ENCODE results near the gene EPHA7.

- no peak for TF ChIP-seq SIN3A (IDR thresholded peaks at IDR 0.05; ENCODE audit: borderline replicate concordance, low read depth, low read length)
- no peak for TF ChIP-seq CTCF (IDR thresholded peaks at IDR 0.05)
- TF ChIP-seq, protein P1, sequence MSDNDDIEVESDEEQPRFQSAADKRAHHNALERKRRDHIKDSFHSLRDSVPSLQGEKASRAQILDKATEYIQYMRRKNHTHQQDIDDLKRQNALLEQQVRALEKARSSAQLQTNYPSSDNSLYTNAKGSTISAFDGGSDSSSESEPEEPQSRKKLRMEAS (IDR thresholded peaks at IDR 0.05; ENCODE audit: low read depth): no peak
- TF ChIP-seq GABPA (IDR thresholded peaks at IDR 0.05; ENCODE audit: low read depth): no peak
- no peak for TF ChIP-seq MEF2A (IDR thresholded peaks at IDR 0.05; ENCODE audit: borderline replicate concordance, low read depth)
- TF ChIP-seq, protein P2, sequence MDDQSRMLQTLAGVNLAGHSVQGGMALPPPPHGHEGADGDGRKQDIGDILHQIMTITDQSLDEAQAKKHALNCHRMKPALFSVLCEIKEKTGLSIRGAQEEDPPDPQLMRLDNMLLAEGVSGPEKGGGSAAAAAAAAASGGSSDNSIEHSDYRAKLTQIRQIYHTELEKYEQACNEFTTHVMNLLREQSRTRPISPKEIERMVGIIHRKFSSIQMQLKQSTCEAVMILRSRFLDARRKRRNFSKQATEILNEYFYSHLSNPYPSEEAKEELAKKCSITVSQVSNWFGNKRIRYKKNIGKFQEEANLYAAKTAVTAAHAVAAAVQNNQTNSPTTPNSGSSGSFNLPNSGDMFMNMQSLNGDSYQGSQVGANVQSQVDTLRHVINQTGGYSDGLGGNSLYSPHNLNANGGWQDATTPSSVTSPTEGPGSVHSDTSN (IDR thresholded peaks at IDR 0.05): no peak
- TF ChIP-seq MXI1 (IDR thresholded peaks at IDR 0.05; ENCODE audit: low read depth, low read length): no peak
- TF ChIP-seq REST (IDR thresholded peaks at IDR 0.05; ENCODE audit: low read depth, low read length): no peak
- no peak for TF ChIP-seq EP300 (IDR thresholded peaks at IDR 0.05; ENCODE audit: borderline replicate concordance in 1 of 2, low read depth in 1 of 2, low read length in 1 of 2)
- no peak for TF ChIP-seq RAD21 (IDR thresholded peaks at IDR 0.05; ENCODE audit: low read length)
- no peak for TF ChIP-seq ELF1 (IDR thresholded peaks at IDR 0.05)
- TF ChIP-seq POLR2AphosphoS5 (IDR thresholded peaks at IDR 0.05; ENCODE audit: low read depth, low read length): no peak
- TF ChIP-seq FOXM1 (IDR thresholded peaks at IDR 0.05; ENCODE audit: low read depth): no peak
Observed at GRCh38 chr6:93323630-93324029, 95.7 kb downstream of the EPHA7 start.

Data from SK-N-SH (cell line).